ENCODE measurements around the gene PLCH1. TPM values are rescaled to one million over a fixed set of nuclear protein-coding genes. Genes with fewer than 3 reads are reported as not detected.

Gene PLCH1
- total and polyA plus RNA-seq, 10 of the 15 experiments (the other 5 are each of a cell fraction or from before 2014, with no cell fraction given), result 0.03 to 0.22 (median 0.04) TPM; not detected in 5

DNA sequence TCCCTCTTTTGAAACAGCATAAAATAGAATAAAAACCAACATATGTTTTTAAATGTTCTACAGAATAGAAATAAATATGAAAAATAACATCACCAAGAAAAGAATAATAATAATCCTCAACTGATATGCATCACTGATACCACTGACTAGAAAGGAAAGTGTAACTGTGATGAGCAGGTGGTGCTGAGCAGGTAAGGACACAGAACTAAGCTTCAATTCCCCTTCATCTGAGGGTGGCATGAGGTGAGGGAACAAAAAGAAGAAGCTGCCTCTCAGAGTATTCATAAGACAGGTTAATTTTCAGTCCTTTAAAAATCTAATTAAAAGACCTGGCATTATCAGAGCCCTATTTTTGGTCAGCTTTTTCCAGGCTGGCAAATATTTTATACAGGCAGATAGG lies 216.3 kb downstream of the PLCH1 start:
- POLR2A ChIA-PET, result no interaction called here
- TF ChIP-seq RBBP5 (conservative IDR thresholded peaks at IDR 0.05) (no peak), SIX5 (IDR thresholded peaks at IDR 0.05; ENCODE audit: low read depth, low read length, severe bottlenecking) (no peak), KDM1A (IDR thresholded peaks at IDR 0.05; ENCODE audit: borderline replicate concordance) (no peak), KLF5 (IDR thresholded peaks at IDR 0.05; ENCODE audit: partially characterized antibody) (no peak), BHLHE40 (IDR thresholded peaks at IDR 0.05; ENCODE audit: borderline replicate concordance in 1 of 2, low read depth in 2 of 2, low read length in 1 of 2) (no peak), CEBPB (IDR thresholded peaks at IDR 0.05; ENCODE audit: borderline replicate concordance in 1 of 2, low read depth in 2 of 2, low read length in 2 of 2) (no peak), CHD4 (IDR thresholded peaks at IDR 0.05) (no peak), NBN (IDR thresholded peaks at IDR 0.05) (no peak), LARP7 (IDR thresholded peaks at IDR 0.05) (no peak)
- TF ChIP-seq, protein P1, sequence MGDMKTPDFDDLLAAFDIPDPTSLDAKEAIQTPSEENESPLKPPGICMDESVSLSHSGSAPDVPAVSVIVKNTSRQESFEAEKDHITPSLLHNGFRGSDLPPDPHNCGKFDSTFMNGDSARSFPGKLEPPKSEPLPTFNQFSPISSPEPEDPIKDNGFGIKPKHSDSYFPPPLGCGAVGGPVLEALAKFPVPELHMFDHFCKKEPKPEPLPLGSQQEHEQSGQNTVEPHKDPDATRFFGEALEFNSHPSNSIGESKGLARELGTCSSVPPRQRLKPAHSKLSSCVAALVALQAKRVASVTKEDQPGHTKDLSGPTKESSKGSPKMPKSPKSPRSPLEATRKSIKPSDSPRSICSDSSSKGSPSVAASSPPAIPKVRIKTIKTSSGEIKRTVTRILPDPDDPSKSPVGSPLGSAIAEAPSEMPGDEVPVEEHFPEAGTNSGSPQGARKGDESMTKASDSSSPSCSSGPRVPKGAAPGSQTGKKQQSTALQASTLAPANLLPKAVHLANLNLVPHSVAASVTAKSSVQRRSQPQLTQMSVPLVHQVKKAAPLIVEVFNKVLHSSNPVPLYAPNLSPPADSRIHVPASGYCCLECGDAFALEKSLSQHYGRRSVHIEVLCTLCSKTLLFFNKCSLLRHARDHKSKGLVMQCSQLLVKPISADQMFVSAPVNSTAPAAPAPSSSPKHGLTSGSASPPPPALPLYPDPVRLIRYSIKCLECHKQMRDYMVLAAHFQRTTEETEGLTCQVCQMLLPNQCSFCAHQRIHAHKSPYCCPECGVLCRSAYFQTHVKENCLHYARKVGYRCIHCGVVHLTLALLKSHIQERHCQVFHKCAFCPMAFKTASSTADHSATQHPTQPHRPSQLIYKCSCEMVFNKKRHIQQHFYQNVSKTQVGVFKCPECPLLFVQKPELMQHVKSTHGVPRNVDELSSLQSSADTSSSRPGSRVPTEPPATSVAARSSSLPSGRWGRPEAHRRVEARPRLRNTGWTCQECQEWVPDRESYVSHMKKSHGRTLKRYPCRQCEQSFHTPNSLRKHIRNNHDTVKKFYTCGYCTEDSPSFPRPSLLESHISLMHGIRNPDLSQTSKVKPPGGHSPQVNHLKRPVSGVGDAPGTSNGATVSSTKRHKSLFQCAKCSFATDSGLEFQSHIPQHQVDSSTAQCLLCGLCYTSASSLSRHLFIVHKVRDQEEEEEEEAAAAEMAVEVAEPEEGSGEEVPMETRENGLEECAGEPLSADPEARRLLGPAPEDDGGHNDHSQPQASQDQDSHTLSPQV (IDR thresholded peaks at IDR 0.05), result no peak
- TF ChIP-seq, protein P2, sequence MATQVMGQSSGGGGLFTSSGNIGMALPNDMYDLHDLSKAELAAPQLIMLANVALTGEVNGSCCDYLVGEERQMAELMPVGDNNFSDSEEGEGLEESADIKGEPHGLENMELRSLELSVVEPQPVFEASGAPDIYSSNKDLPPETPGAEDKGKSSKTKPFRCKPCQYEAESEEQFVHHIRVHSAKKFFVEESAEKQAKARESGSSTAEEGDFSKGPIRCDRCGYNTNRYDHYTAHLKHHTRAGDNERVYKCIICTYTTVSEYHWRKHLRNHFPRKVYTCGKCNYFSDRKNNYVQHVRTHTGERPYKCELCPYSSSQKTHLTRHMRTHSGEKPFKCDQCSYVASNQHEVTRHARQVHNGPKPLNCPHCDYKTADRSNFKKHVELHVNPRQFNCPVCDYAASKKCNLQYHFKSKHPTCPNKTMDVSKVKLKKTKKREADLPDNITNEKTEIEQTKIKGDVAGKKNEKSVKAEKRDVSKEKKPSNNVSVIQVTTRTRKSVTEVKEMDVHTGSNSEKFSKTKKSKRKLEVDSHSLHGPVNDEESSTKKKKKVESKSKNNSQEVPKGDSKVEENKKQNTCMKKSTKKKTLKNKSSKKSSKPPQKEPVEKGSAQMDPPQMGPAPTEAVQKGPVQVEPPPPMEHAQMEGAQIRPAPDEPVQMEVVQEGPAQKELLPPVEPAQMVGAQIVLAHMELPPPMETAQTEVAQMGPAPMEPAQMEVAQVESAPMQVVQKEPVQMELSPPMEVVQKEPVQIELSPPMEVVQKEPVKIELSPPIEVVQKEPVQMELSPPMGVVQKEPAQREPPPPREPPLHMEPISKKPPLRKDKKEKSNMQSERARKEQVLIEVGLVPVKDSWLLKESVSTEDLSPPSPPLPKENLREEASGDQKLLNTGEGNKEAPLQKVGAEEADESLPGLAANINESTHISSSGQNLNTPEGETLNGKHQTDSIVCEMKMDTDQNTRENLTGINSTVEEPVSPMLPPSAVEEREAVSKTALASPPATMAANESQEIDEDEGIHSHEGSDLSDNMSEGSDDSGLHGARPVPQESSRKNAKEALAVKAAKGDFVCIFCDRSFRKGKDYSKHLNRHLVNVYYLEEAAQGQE (IDR thresholded peaks at IDR 0.05; ENCODE audit: low read depth, low read length), result no peak
- TF ChIP-seq, protein P3, sequence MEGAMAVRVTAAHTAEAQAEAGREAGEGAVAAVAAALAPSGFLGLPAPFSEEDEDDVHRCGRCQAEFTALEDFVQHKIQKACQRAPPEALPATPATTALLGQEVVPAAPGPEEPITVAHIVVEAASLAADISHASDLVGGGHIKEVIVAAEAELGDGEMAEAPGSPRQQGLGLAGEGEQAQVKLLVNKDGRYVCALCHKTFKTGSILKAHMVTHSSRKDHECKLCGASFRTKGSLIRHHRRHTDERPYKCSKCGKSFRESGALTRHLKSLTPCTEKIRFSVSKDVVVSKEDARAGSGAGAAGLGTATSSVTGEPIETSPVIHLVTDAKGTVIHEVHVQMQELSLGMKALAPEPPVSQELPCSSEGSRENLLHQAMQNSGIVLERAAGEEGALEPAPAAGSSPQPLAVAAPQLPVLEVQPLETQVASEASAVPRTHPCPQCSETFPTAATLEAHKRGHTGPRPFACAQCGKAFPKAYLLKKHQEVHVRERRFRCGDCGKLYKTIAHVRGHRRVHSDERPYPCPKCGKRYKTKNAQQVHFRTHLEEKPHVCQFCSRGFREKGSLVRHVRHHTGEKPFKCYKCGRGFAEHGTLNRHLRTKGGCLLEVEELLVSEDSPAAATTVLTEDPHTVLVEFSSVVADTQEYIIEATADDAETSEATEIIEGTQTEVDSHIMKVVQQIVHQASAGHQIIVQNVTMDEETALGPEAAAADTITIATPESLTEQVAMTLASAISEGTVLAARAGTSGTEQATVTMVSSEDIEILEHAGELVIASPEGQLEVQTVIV (IDR thresholded peaks at IDR 0.05; ENCODE audit: borderline replicate concordance, partially characterized antibody), result no peak
- TF ChIP-seq, protein P4, sequence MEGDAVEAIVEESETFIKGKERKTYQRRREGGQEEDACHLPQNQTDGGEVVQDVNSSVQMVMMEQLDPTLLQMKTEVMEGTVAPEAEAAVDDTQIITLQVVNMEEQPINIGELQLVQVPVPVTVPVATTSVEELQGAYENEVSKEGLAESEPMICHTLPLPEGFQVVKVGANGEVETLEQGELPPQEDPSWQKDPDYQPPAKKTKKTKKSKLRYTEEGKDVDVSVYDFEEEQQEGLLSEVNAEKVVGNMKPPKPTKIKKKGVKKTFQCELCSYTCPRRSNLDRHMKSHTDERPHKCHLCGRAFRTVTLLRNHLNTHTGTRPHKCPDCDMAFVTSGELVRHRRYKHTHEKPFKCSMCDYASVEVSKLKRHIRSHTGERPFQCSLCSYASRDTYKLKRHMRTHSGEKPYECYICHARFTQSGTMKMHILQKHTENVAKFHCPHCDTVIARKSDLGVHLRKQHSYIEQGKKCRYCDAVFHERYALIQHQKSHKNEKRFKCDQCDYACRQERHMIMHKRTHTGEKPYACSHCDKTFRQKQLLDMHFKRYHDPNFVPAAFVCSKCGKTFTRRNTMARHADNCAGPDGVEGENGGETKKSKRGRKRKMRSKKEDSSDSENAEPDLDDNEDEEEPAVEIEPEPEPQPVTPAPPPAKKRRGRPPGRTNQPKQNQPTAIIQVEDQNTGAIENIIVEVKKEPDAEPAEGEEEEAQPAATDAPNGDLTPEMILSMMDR (IDR thresholded peaks at IDR 0.05 in 2 of 3, conservative IDR thresholded peaks at IDR 0.05 in 1 of 3; ENCODE audit: control insufficient read depth in 2 of 3, extremely low read depth in 1 of 3, insufficient read depth in 1 of 3, low read depth in 3 of 3, low read length in 3 of 3), result no peak

More for the DNA sequence above, 216.3 kb downstream of the PLCH1 start:
- H2AFZ ChIP-seq (ENCODE audit: control insufficient read depth, low read depth, low read length), result no peak overlapping the region
- H3K79me2 ChIP-seq (ENCODE audit: control insufficient read depth, insufficient read depth, low read length), result no peaks in the 10 kb centered on the region
- no peaks in the 10 kb centered on the region for H3K36me3 ChIP-seq (ENCODE audit: control insufficient read depth in 2 of 2, insufficient read depth in 2 of 2, low read length in 1 of 2)
- no peak overlapping the region for H3K9ac ChIP-seq (ENCODE audit: control insufficient read depth, insufficient read depth, low read length)
- H3K4me3 ChIP-seq, result no peak overlapping the region
- H3K4me1 ChIP-seq (ENCODE audit: control insufficient read depth, insufficient read depth, low read length), result no peaks in the 10 kb centered on the region
- no peak for FAIRE-seq
- no peaks in the 10 kb centered on the region for H3K27me3 ChIP-seq (replicated peaks in 1 of 2; ENCODE audit: control insufficient read depth in 2 of 2, insufficient read depth in 2 of 2, low read length in 1 of 2)
- in situ Hi-C loops (cut with MboI) (no loop called here), intact Hi-C loops (cut with micrococcal nuclease; ENCODE audit: unreplicated experiment) (no loop called here)
- RAD21 ChIA-PET (ENCODE audit: unreplicated experiment), result no interaction called here
- CTCF ChIA-PET, result no interaction called here
- H3K27ac ChIP-seq (ENCODE audit: control insufficient read depth, insufficient read depth), result no peak overlapping the region
- no peaks in the 10 kb centered on the region for H4K20me1 ChIP-seq (ENCODE audit: control insufficient read depth, insufficient read depth)
- DNase-seq (ENCODE audit: low read depth, low spot score), result no peak
- no peaks in the 10 kb centered on the region for H3K9me3 ChIP-seq (replicated peaks; ENCODE audit: control insufficient read depth, insufficient read depth, low read length)
- BruUV-seq (replicated peaks), result no TSS peak
- no peak for ATAC-seq
- SMC1A ChIA-PET (ENCODE audit: uncharacterized antibody, unreplicated experiment), result interaction anchor here (0.6 to 1.0 kb wide), 3 partner anchors 9 to 31 kb away, joined by 3 to 4 read pairs (median 3); no protein-coding TSS in a partner anchor
- no peak overlapping the region for H3K4me2 ChIP-seq (ENCODE audit: control insufficient read depth, insufficient read depth)
